HG03108 (cell line): ENCODE measurements around the gene PRSS27.

Experiments
- ATAC-seq: cut with Tn5 transposase; IDR thresholded peaks from one replicate; pipeline ENCODE4 v1.9.1; 2021; ENCODE audit warnings: moderate library complexity; ENCODE audit not compliant: unreplicated experiment

Gene PRSS27

DNA sequence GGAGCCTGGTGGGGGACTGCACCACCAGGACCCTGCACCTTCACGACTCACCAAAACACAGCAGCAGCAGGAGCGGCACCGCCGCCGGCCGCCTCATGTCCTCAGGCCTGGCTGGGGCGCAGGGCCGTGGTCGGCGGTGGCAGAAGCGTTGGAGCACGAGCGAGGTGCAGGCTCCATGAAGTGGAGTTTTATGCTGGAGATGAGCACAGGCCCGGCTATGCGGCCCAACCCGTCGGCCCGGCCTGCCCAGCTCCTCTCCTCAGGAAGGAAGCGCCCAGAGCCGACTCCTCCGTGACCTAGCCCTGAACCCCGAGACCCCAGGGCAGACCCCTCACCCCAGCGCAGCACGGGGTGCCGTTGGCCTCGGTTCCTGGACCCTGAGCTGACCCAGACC, at the start of gene PRSS27:
Gene PRSS27, minus strand, starts transcription at position 161 of the 394 bp plus-strand sequence. Its CDS starts 64 bp downstream, at position 97.
- ATAC-seq: no peak

DNA sequence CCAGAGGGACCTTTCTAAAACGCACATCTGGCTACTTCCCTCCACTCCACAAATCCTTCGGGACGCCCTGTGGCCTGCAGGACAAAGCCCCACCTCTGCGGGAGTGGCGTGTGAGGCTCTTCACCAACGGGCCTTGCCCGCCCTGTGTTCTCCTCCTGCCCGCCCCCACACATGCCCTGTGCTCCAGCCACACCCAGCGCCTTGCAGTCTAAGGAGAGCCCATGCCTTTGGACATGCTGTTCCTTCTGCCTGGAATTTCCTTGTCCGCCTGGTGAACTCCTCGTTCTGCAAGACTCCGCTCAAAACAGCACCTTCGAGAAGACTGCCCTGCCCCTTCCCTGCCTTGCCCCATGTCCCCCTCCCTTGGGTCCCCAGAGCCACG, 49.6 kb upstream of the PRSS27 start:
- no peak for ATAC-seq

DNA sequence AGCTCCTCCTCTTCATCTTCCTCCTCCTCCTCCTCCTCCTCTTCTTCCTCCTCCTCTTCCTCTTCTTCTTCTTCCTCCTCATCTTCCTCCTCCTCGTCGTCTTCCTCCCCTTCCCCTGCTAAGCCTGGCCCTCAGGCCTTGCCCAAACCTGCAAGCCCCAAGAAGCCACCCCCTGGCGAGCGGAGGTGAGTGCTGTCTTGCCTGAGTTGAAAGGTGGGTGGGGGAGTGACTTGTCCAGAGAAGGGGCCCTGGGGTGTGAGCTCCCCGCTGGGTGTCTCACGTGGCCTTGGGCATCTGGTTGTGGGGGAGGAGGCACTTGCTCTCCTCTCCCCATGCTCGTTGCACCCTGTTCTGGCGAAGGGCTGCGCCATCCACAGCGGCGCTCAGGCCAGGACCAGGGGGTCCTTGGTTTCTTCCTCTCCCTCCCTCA, 49.1 kb upstream of the PRSS27 start:
- ATAC-seq: no peak

DNA sequence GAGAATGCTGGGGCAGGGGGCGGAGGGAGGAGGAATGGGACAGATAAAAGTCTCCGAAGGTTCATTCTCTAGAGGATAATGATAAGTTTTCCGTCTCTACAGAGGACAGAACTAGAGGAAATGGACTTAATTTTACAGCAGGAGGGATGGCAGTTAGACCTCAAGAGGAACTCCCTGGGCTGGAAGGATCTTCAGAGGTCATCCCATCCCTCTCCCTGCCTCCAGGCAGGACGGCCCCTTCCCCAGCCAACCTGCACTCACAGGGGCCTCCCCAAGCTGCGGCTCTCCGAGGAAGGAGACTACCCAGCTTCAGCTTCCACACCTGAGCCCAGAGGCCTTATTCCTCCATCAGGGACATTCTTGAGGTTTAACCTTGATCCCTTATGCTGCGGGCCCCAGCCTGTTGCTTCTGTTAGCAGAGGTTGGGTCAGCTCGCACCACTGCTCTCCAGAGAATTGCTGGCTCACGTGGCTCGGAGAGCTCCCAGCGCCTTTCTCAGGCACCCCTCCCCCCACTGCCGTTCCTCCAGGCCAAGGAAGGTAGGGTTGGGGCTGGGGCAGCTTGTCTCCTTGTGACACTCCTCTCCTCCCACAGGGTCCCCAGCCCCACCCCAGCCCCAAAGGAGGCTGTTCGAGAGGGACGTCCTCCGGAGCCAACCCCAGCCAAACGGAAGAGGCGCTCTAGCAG, 48.5 kb upstream of the PRSS27 start:
- ATAC-seq: no peak

DNA sequence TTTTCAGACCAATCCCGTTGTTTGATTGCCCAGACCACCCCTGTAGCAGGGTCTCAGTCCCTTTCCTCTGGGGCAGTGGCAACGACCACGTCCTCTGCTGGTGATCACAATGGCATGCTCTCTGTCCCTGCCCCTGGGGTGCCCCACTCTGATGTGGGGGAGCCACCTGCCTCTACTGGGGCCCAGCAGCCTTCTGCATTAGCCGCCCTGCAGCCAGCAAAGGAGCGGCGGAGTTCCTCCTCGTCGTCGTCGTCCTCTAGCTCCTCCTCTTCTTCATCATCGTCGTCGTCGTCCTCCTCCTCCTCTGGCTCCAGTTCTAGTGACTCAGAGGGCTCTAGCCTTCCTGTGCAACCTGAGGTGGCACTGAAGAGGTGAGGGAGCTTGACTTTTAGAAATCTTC, 47.9 kb upstream of the PRSS27 start:
- ATAC-seq: no peak

DNA sequence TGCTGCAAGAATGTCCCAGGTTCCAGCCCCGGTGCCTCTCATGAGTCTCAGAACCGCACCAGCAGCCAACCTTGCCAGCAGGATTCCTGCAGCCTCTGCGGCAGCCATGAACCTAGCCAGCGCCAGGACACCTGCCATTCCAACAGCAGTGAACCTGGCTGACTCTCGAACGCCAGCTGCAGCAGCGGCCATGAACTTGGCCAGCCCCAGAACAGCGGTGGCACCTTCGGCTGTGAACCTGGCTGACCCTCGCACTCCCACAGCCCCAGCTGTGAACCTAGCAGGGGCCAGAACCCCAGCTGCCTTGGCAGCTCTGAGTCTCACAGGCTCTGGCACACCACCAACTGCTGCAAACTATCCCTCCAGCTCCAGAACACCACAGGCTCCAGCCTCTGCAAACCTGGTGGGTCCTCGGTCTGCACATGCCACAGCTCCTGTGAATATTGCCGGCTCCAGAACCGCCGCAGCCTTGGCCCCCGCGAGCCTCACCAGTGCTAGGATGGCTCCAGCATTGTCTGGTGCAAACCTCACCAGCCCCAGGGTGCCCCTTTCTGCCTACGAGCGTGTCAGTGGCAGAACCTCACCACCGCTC, 47.2 kb upstream of the PRSS27 start:
- no peak for ATAC-seq

DNA sequence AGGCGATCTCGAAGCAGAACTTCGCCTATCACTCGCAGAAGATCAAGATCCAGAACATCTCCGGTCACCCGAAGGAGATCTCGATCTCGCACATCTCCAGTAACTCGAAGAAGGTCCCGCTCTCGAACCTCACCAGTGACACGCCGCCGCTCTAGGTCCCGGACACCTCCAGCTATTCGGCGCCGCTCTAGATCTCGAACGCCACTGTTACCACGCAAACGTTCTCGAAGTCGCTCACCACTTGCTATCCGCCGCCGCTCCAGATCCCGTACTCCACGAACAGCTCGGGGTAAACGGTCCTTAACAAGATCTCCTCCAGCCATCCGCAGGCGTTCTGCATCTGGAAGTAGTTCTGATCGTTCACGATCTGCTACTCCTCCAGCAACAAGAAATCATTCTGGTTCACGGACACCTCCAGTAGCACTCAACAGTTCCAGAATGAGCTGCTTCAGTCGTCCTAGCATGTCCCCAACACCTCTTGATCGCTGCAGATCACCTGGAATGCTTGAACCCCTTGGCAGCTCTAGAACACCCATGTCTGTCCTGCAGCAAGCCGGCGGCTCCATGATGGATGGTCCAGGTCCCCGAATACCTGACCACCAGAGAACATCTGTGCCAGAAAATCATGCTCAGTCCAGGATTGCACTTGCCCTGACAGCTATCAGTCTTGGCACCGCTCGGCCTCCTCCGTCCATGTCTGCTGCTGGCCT, 46.6 kb upstream of the PRSS27 start:
- ATAC-seq: no peak

DNA sequence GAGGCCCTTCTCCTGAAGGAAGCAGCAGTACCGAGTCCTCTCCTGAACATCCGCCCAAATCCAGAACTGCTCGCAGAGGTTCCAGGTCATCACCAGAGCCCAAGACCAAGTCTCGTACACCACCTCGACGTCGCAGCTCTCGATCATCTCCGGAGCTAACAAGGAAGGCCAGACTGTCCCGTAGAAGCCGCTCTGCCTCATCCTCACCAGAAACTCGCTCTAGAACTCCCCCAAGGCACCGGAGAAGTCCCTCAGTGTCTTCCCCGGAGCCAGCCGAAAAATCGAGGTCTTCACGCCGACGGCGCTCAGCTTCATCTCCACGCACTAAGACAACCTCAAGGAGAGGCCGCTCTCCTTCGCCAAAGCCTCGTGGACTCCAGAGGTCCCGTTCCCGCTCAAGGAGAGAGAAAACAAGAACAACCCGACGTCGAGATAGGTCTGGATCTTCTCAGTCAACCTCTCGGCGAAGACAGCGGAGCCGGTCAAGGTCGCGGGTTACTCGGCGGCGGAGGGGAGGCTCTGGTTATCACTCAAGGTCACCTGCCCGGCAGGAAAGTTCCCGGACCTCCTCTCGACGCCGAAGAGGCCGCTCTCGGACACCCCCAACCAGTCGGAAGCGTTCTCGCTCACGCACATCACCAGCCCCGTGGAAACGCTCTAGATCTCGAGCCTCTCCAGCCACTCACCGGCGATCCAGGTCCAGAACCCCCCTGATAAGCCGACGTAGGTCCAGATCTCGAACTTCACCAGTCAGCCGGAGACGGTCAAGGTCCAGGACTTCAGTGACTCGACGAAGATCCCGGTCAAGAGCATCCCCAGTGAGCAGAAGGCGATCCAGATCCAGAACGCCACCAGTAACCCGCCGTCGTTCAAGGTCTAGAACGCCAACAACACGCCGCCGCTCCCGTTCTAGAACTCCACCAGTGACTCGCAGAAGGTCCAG, 45.7 kb upstream of the PRSS27 start:
- no peak for ATAC-seq

DNA sequence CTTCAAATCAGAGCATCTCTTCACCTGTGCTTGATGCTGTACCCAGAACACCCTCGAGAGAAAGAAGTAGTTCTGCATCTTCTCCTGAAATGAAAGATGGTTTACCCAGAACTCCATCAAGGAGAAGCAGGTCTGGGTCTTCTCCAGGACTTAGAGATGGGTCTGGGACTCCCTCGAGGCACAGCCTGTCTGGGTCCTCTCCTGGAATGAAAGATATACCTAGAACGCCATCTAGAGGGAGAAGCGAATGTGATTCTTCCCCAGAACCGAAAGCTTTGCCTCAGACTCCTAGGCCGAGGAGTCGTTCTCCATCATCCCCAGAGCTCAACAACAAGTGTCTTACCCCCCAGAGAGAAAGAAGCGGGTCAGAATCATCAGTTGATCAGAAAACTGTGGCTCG, 44.7 kb upstream of the PRSS27 start:
- ATAC-seq: no peak

DNA sequence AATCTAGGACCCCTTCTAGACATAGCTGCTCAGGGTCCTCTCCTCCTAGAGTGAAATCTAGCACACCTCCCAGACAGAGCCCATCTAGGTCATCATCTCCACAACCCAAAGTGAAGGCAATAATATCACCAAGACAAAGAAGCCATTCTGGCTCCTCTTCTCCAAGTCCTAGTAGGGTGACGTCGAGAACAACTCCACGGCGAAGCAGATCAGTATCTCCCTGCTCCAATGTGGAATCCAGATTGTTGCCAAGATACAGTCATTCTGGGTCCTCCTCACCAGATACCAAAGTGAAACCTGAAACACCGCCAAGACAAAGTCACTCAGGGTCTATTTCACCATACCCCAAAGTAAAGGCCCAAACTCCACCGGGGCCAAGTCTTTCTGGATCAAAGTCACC, 43.1 kb upstream of the PRSS27 start:
- ATAC-seq: no peak

DNA sequence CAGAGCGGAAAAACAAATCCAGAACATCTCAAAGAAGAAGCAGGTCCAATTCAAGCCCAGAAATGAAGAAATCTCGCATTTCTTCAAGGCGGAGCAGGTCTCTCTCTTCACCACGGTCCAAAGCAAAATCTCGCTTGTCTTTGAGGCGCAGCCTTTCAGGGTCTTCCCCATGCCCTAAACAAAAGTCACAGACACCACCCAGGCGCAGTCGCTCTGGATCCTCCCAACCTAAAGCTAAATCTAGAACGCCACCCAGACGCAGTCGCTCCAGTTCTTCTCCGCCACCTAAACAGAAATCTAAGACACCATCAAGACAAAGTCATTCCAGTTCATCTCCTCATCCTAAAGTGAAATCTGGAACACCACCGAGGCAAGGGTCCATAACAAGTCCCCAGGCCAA, 42.7 kb upstream of the PRSS27 start:
- ATAC-seq: no peak

DNA sequence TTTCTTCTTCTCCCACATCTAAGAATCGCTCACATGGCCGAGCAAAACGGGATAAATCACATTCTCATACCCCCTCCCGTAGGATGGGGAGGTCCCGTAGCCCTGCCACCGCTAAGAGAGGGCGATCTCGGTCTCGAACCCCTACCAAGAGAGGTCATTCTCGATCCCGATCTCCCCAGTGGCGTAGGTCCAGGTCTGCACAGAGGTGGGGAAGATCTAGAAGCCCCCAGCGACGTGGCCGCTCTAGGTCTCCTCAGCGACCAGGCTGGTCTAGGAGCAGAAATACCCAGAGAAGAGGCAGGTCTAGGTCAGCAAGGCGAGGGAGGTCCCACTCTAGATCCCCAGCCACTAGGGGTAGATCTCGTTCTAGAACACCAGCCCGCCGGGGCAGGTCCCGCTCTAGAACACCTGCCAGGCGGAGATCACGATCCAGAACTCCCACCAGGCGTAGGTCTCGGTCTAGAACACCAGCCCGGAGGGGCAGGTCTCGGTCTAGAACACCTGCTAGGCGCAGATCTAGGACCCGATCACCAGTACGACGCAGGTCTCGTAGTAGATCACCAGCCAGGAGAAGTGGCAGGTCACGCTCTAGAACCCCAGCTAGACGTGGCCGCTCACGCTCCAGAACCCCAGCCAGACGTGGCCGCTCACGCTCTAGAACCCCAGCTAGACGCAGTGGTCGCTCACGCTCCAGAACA, 42.0 kb upstream of the PRSS27 start:
- no peak for ATAC-seq

DNA sequence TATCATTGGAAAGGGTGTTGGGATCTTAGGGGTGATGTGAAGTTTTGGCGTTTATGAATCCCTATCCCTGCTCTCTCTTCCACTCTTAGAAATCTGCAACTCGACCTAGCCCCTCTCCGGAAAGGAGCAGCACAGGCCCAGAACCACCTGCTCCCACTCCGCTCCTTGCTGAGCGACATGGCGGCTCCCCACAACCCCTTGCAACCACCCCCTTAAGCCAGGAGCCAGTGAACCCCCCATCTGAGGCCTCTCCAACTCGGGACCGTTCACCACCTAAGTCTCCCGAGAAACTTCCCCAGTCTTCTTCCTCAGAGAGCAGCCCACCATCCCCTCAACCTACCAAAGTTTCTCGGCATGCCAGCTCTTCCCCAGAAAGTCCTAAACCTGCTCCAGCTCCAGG, 41.4 kb upstream of the PRSS27 start:
- no peak for ATAC-seq

DNA sequence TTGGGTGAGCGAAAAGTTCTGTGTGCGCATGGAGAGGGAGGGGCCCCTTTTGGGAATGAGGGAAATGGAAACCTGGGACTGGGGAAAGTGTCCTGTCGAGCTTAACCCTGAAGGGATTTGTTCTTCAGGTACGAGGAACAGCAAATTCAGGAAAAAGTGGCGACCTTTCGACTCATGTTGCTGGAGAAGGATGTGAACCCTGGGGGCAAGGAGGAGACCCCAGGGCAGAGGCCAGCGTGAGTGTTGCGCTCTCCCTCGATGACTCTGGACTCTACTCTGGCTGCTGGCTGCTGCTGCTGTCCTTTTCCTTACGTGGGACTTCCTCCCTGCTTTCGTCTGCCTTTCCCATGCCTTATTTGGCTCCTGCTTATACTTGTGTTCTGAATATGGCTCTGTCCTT, 37.3 kb upstream of the PRSS27 start:
- ATAC-seq: no peak

DNA sequence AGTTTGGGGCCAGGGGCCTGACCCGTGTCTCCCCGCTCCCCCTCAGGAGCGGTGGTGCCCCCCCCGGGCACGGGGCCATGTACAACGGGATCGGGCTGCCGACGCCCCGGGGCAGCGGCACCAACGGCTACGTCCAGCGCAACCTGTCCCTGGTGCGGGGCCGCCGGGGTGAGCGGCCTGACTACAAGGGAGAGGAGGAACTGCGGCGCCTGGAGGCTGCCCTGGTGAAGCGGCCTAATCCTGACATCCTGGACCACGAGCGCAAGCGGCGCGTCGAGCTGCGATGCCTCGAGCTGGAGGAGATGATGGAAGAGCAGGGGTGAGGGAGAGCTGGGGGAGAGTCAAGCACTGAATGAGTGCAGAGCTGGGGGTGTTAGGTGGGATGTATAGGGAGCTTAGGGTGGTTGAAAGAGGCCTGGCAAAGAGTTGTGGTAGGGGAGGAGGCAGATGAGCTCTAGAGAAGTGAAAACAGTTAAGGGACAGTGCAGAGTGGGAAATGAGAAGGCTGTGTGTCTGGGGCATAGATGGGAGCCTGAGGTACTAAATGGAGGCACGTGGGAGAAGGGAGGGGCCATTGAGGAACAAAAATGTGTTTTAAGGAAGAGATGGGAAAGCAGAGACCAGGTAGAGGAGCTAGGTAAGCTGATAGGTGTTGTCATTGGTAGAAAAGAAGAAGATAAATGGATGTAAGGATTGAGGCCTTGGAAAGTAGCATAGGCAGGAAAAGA, 36.4 kb upstream of the PRSS27 start:
- ATAC-seq: no peak

DNA sequence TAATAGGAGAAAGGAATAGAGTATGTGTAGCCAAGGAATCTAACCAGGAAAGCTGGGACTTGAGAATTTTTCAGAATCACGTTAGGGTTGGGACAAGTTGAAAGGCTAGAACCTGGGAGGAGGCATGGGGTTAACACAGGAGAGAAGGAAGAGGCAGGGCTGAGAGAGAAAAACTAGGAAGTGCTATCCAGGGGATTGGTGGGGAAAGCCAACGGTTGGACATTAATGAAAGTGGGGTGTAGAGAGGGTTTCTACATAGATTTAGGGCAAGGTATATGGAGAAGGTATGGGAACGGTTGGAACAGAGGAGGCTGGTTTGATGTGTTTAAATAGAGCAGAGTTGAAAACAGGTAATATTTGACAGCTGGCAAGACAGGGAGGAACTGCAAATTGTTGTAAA, 35.1 kb upstream of the PRSS27 start:
- no peak for ATAC-seq

DNA sequence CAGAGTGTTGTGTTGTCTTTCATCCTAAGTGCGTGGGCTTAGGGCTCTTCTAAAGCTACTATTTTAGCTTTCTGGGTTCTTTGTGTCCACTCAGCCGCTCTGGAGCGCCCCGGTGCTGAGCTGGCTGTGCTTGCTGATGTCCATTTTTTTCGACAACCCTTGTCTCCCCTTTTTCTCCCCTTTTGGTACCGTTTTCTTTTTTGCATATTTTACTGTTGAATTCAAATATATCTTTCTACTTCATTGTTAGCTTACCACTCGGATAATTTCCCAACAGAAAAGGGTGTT, 33.7 kb upstream of the PRSS27 start:
- ATAC-seq: no peak

DNA sequence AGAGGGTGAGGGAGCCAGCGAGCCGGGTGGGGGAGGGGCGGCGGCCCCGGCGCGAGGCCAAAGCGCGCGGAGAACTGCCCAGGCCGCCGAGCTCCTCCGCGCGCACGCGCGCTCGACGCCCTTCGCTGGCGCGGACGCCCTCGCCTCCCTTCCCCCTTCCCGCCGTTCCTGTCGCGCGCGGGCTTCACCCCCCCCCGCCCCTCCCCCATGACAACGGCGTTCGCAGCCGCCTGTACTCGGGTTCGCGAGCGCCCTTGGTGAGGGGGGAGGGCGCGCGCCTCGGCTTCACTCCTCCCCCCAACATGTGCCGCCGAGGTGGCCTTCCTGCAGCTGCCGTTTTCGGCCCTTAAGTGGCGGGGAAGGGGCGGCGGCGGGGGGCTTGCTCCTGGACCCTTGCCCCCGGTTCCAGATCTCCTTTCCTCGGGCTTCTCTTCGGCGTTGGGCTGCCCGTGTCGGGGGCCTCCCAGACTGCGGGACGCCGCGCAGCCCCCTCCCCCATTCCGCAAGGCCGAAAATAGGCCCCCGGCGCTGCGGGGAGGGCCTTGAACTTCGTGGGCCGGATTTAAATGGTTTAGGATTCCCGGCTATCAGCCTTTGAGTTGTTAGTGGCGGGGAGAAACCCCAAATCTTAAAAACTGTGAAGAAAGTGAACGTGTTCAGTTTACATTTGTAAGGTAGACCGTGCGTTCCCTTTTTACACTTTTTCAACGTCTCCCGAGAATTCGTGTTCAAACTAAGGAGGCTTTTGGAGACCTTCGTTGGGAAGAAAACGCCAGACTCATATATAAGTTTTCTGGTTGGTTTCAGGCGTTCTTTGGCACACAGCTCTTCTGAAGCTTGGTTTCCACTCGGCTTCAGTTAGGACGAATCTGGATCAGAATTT, 33.1 kb upstream of the PRSS27 start:
- peak; percentile 27 for ATAC-seq
